Measurements from ENCODE around the gene LAG3.
A peak's percentile ranks its signal among the peaks of the same experiment; 100 is the strongest.

- TF ChIP-seq POLR2AphosphoS5 (IDR thresholded peaks at IDR 0.05) (peak in 2 of 3 donors; percentile 33 to 43), POLR2A (IDR thresholded peaks at IDR 0.05) (no peak)
- TF ChIP-seq, protein P1, sequence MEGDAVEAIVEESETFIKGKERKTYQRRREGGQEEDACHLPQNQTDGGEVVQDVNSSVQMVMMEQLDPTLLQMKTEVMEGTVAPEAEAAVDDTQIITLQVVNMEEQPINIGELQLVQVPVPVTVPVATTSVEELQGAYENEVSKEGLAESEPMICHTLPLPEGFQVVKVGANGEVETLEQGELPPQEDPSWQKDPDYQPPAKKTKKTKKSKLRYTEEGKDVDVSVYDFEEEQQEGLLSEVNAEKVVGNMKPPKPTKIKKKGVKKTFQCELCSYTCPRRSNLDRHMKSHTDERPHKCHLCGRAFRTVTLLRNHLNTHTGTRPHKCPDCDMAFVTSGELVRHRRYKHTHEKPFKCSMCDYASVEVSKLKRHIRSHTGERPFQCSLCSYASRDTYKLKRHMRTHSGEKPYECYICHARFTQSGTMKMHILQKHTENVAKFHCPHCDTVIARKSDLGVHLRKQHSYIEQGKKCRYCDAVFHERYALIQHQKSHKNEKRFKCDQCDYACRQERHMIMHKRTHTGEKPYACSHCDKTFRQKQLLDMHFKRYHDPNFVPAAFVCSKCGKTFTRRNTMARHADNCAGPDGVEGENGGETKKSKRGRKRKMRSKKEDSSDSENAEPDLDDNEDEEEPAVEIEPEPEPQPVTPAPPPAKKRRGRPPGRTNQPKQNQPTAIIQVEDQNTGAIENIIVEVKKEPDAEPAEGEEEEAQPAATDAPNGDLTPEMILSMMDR (IDR thresholded peaks at IDR 0.05), result peak; percentile 91 to 98 (median 95)
Measured at GRCh38 chr12:6778574-6779550, 6.5 kb downstream of the LAG3 start.
